Activated CD8-positive, alpha-beta memory T cell treated with anti-CD3 and anti-CD28 coated beads, Interleukin-2, amount 50 U/mL, for 48 hours (primary cell): ENCODE data around the gene VPS35L.

Experiments used
- DNase-seq: peaks from one replicate; pipeline ENCODE4 v3.0.0-alpha.2; 2020

VPS35L gene, protein sequence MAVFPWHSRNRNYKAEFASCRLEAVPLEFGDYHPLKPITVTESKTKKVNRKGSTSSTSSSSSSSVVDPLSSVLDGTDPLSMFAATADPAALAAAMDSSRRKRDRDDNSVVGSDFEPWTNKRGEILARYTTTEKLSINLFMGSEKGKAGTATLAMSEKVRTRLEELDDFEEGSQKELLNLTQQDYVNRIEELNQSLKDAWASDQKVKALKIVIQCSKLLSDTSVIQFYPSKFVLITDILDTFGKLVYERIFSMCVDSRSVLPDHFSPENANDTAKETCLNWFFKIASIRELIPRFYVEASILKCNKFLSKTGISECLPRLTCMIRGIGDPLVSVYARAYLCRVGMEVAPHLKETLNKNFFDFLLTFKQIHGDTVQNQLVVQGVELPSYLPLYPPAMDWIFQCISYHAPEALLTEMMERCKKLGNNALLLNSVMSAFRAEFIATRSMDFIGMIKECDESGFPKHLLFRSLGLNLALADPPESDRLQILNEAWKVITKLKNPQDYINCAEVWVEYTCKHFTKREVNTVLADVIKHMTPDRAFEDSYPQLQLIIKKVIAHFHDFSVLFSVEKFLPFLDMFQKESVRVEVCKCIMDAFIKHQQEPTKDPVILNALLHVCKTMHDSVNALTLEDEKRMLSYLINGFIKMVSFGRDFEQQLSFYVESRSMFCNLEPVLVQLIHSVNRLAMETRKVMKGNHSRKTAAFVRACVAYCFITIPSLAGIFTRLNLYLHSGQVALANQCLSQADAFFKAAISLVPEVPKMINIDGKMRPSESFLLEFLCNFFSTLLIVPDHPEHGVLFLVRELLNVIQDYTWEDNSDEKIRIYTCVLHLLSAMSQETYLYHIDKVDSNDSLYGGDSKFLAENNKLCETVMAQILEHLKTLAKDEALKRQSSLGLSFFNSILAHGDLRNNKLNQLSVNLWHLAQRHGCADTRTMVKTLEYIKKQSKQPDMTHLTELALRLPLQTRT

DNA sequence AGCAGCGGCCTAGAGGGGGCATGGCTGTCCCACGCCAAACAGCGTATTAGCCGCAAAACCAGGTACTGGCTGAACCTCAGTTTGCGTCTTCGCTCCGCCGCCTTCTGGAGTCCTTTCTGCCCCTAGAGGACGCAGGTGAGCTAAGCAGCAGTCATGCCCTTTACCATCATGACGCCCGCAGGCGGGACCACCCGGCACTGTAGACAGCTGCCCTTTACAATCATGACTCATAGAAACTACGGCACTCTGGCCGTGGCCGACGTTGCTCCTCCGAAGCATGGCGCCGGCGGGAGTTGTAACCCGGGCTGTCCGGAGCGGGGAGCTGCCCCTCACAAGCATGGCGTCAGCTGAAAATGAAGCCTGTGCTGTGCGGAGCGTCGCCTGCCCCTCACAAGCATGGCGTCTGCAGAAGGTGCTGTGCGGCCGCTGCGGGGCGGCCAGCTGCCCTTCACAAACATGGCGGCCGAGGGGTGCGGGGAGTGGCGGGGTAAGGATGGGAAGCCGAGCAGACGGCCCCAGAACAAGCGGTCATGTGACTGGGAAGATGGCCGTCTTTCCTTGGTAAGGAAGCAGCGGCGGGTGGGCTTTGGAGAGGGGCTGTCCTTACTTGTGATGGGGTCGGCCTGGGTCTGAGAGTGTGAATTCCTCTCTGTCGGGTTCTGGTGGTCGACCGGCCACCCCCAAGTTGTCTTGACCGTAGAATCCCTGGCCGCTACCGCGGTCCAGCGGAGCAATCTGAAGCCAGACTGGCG, at the start of gene VPS35L:
TSS of gene VPS35L (plus strand) at position 518 of the 752 bp plus-strand sequence. CDS start at position 545, 27 bp downstream.
- DNase-seq = peak; percentile 95

DNA sequence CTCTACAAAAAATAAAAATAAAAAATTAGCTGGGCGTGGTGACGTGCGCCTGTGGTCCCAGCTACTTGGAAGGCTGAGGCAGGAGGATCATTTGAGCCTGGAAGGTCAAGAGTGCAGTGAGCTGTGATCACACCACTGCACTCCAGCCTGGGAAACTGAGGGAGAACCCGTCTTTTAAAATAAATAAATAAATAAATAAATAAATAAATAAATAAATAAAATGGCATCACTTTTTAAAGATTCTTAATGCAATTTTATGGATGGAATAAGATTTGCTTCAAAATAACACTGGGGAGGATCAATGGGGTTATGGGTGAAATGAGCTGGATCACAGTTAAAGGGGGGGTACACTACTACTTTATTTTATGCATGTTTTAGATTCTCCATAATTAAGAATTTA, 48.5 kb upstream of the VPS35L start:
- no peak for DNase-seq

- DNase-seq = no peak
These were observed 47.6 kb upstream of the VPS35L start for GRCh38 chr16:19507867-19508266.

DNA sequence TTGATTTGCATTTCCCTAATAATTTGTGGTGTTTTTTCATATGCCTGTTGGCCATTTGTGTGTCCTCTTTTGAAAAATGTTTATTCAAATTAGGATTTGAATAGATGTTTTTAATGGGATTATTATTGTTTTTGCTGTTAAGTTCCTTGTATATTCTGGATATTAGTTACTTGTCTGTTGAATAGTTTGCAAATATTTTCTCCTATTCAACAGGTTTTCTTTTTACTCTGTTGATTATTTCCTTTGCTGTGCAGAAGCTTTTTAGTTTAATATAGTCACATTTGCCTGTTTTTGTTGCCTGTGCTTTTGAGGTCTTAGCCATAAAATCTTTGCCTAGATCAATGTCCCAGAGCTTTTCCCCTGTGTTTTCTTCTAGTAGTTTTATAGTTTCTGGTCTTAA, 43.2 kb upstream of the VPS35L start:
- no peak for DNase-seq

- DNase-seq = no peak
These were observed 42.0 kb upstream of the VPS35L start for GRCh38 chr16:19513377-19514053.

DNA sequence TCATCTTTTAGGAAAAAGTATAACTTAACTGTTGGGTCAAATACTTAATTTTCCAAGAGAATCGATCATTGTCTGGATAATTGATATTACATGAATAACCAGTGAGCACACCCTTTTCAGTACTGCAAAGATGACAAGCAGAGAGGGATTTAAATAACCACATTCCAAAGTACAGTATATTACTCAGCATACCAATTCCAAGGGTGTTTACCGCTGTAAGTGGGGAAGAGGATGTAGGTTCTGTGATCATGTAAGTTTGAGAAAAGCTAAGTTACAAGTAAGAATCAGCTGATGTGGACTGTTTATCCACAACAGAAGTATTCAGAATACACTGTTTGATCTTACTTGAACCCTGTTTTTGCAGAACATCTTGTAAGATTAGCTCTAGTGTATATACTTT, 39.7 kb upstream of the VPS35L start:
- DNase-seq = no peak

DNA sequence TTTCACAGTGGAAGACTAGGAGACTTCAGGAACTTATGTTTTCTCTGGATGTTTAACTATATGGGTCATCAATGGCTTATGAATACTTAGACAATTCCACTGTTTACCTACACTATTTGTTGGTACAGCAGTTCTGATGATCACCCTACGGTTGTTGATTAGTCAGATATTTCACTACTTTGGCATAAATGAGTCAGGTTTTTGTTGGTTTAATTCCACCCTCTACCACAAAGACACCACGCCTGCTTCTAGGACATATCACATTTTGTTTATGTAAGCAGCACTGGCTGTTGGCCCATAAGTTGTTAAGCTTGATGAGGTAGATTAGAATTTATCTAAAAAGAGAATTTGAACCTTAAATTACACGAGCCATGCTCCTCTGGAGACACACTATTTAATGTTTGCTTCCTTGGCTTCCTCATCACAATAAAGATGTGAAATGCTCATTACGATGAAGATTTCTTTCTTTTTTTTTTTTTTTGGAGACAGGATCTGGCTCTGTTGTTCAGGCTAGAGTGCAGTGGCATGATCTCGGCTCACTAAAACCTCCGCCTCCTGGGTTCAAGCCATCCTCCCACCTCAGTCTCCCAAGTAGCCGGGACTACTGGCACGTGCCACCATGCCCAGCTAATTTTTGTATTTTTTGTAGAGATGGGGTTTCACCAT, 37.9 kb upstream of the VPS35L start:
- DNase-seq = no peak

DNA sequence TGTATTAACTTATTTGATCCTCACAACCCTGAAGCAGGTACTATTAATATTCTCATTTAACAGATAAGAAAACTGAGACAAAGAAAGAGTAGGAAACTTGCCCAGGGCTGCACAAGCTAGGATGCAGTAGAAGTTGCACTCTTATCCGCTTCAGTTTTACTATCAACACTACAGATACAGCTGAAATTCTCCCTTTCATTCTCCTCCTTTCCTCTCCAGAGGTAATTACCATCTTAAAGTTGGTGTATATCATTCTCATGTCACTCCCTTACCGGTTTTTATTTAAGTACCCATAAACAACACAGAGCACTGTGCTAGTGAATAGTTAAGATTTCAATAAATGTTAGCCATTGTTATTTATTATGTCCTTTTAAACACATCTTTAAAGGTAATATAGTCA, 37.1 kb upstream of the VPS35L start:
- DNase-seq = no peak

- DNase-seq = no peak
These were observed 34.6 kb upstream of the VPS35L start for GRCh38 chr16:19520861-19521331.

GRCh38 chr16:19521471-19522396, 33.8 kb upstream of the VPS35L start, which contains the start of gene GDE1:
TSS of gene GDE1 (minus strand) at chr16:19522098. CDS start at chr16:19521964, 134 bp downstream.
- DNase-seq = peak; percentile 97

- DNase-seq = no peak
These were observed 33.1 kb upstream of the VPS35L start for GRCh38 chr16:19522397-19522732.

DNA sequence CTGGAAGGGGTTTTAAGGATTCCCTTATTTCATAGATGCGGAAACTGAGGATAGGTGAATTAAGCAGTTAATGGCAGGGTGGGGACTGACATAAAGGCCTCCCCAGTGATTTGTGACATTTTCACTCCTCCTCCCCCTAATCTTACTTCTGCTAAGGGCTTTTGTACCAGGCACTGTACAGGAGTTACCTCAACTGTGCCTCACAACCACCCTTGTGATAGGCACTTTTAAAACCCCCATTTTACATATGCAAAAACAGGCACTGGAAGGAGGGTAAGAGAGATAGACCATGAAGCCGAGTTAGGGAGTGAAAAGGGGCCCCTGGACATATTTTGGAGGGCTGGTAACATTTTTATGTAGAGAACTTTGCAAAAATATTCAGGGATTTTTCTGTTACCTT, 32.7 kb upstream of the VPS35L start:
- no peak for DNase-seq

DNA sequence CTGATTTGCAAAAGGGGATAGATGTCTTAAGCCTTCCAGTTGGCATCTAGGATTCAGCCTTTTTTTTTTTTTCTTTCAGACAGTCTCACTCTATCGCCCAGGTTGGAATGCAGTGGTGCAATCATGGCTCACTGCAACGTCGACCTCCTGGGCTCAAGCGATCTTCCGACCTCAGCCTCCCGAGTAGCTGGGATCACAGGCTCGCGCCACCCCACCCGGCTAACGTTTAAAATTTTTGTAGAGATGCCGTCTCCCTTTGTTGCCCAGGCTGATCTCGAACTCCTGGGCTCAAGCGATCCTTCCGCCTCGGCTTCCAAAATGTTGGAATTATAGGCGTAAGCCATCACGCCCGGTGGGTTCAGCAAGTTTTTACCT, 32.3 kb upstream of the VPS35L start:
- DNase-seq = no peak

- peak; percentile 94 for DNase-seq
These were observed 31.7 kb upstream of the VPS35L start, which contains the start of gene CCP110 for GRCh38 chr16:19523559-19524355. TSS of gene CCP110 (plus strand) at chr16:19523942. CDS start at chr16:19527882, 3,940 bp downstream.

- DNase-seq = no peak
These were observed 31.2 kb upstream of the VPS35L start for GRCh38 chr16:19524356-19524615.

DNA sequence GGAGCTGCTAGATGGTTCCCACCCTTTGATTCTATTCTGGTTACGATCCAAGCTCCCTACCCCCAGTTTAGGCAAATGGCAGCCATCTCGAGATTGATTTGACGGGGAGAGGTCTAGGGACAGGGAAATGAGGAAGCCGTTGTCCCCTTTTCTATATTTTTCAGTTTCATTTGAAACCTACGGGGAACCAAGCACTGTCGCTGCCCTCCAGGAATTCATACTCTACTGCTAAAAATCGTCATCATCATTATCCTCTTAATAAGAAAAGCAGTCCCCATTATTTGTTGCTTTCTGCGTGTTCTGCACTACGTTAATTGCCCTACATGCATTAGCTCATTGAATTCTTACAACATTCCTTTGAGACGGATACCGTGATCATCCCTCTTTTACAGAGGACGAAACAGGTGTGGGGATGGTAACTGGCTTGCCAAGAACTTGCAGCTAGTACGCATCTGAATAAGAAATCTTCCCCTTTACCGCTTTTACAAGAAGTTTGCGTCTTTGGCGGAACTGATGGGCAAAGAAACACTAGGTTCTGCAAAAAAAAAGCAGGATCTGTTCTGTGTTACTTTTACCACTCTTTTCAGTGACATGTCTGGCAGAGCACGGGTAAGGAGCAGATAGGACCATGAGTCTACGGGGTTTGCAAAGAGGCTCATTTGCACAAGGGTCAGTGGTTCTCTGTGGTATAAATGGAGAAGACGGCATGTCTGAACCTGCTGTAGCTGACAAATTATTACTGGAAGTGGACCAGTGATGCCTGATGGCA, 30.7 kb upstream of the VPS35L start:
- DNase-seq = no peak

DNA sequence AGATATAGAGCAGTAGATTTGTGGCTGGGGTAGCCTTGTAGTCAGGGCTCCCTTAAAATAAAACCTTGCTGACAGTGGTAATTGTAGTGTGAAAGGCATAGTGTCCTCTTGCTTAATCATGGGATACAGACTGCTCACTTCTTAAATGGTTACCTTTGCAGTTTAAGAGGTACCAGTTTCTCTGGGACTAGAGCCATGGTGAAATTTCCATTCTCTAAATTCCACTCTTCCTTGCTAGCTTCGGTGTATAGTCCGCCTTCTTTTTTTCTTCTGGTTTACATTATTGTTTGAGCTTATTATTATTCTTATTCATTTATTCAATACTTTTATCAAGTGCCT, 30.1 kb upstream of the VPS35L start:
- DNase-seq = no peak

- no peak for DNase-seq
These were observed 28.3 kb upstream of the VPS35L start for GRCh38 chr16:19527161-19527560.

- no peak for DNase-seq
These were observed 26.8 kb upstream of the VPS35L start for GRCh38 chr16:19528666-19529065.
